Mesothelial cell of epicardium (in vitro differentiated cells): ENCODE data around the gene RRP15. TPM values are rescaled to one million over a fixed set of nuclear protein-coding genes. Genes with fewer than 3 reads are reported as not detected.
A peak's percentile ranks its signal among the peaks of the same experiment; 100 is the strongest.

ENCODE experiments used
- DNase-seq, 2 experiments: peaks; one replicate each; pipeline ENCODE4 v3.0.0; 2021; ENCODE audit warnings: low spot score in 2 of 2; ENCODE audit not compliant: unreplicated experiment in 2 of 2
- H3K27ac Mint-ChIP-seq: 2 replicates; pipeline ENCODE4 v1.8.0; 2021; ENCODE audit warnings: mixed read lengths
- H3K27me3 Mint-ChIP-seq: 2 replicates; pipeline ENCODE4 v1.8.0; 2021; ENCODE audit warnings: low read depth, mixed read lengths
- H3K36me3 Mint-ChIP-seq: 2 replicates; pipeline ENCODE4 v1.8.0; 2021; ENCODE audit warnings: mixed read lengths
- H3K4me1 Mint-ChIP-seq: 2 replicates; pipeline ENCODE4 v1.8.0; 2021; ENCODE audit warnings: mixed read lengths
- H3K4me3 Mint-ChIP-seq: 2 replicates; pipeline ENCODE4 v1.8.0; 2021; ENCODE audit warnings: mild to moderate bottlenecking, moderate library complexity, mixed read lengths
- H3K9me3 Mint-ChIP-seq: 2 replicates; pipeline ENCODE4 v1.8.0; 2021; ENCODE audit warnings: mixed read lengths
- total RNA-seq: library from RNA; stranded (reverse); gene quantifications from 3 replicates; pipeline ENCODE4 v1.2.1, GENCODE V29; 2021
- TF ChIP-seq, protein P1 (sequence below): fragments of 200-600 bp; sonication (generic); IDR thresholded peaks from one replicate; pipeline ENCODE4 v1.5.0; 2021; ENCODE audit warnings: antibody characterized with exemption; ENCODE audit not compliant: unreplicated experiment

RRP15 gene
- 27.2 to 27.6 TPM (median 27.5 TPM) in 3 replicates for total RNA-seq

GRCh38 chr1:218284917-218285635, at the start of gene RRP15:
Gene RRP15 (plus strand): TSS chr1:218285293. CDS start chr1:218285317, 24 bp downstream.
- peak within 1 kb of the TSS; percentile 98 for H3K4me3 Mint-ChIP-seq
- peaks cover 2% of the 10 kb centered on the region for H3K27me3 Mint-ChIP-seq
- TF ChIP-seq, protein P1, sequence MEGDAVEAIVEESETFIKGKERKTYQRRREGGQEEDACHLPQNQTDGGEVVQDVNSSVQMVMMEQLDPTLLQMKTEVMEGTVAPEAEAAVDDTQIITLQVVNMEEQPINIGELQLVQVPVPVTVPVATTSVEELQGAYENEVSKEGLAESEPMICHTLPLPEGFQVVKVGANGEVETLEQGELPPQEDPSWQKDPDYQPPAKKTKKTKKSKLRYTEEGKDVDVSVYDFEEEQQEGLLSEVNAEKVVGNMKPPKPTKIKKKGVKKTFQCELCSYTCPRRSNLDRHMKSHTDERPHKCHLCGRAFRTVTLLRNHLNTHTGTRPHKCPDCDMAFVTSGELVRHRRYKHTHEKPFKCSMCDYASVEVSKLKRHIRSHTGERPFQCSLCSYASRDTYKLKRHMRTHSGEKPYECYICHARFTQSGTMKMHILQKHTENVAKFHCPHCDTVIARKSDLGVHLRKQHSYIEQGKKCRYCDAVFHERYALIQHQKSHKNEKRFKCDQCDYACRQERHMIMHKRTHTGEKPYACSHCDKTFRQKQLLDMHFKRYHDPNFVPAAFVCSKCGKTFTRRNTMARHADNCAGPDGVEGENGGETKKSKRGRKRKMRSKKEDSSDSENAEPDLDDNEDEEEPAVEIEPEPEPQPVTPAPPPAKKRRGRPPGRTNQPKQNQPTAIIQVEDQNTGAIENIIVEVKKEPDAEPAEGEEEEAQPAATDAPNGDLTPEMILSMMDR: no peak
- peak; percentile 62 to 89 for DNase-seq
- peak within 1 kb of the TSS; percentile 97 for H3K27ac Mint-ChIP-seq
- H3K36me3 Mint-ChIP-seq: no peaks in the 10 kb centered on the region
- H3K9me3 Mint-ChIP-seq: peaks cover 2% of the 10 kb centered on the region
- peaks cover 19% of the 10 kb centered on the region for H3K4me1 Mint-ChIP-seq

DNA sequence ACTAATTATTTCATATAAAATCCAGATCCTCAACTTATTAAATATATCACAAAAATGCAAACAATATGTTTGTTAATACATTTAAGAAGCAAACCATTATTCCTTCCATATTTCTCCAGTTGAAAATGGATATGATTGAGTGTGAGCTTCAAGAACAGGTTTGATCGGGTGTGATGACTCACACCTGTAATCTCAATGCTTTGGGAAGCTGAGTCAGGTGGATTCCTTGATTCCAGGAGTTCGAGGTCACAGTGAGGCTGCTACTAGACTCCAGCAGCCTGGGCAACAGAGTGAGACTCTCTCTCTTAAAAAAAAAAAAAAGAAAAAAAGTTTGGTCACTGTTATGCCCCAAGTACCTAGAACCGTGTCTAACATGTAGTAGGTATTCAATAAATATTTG, 42.9 kb upstream of the RRP15 start:
- Mint-ChIP-seq H3K9me3 (peaks cover 6% of the 10 kb centered on the region), H3K27me3 (peaks cover 35% of the 10 kb centered on the region), H3K4me1 (no peaks in the 10 kb centered on the region), H3K27ac (no peak overlapping the region), H3K4me3 (no peak overlapping the region), H3K36me3 (no peaks in the 10 kb centered on the region)
- DNase-seq: no peak
- TF ChIP-seq, protein P1: no peak

DNA sequence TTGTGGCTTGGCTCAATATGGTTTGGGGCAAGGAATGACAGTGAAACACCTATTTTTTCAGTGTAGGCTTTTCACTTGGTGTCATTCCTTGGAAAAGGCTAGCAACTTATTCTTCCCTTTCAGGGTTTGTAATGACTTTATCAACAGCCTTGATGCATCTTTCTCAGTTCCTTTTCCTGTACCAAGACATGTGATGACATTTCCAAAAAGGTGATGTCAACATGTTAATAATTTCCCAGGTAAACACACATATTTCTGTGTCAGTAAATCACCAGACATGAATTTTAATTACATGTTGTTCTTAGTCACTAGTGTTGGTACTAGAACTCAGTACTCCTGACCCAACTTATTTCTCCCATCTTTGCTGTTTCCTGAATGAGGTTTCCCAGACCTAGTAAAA, 37.8 kb upstream of the RRP15 start:
- Mint-ChIP-seq H3K4me1 (peaks cover 2% of the 10 kb centered on the region), H3K9me3 (no peaks in the 10 kb centered on the region), H3K27ac (no peak overlapping the region), H3K36me3 (no peaks in the 10 kb centered on the region), H3K27me3 (peaks cover 60% of the 10 kb centered on the region), H3K4me3 (no peak overlapping the region)
- TF ChIP-seq, protein P1: no peak
- DNase-seq: no peak

DNA sequence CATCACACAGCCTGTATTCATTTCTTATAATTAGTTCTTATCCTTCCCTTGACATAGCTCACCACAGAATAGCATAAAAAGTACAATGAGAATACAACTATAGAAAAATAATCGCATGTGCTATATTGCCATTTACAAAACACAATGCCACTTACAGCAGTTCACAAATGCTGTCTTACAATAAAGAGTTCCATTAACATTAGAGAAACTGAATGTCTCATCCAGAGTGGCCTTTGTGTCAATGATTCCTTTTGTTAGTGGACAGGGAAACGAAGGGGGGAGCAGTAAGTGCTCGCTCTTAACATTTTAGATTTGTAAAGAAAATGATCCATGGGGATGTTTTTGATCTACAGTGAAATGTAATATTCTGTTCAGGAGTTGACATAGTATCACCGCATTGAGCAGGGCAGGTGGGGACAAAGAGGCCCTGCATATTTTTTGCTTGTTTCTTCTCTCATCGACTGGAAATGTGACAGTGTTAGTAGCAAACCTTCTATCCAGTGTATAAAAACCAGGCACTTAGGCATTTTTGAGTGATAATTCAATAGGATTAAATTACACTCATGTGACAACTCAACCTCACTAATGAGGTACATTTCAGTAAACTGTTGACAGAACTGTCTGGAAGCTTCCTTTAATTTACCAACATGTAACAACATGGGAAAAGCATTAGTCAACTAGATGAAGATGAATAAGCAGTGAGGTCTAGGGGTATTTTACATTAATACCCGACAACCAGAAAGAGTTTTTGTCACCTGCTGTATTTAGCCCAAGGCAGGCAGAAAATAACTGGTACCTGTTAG, 35.6 kb upstream of the RRP15 start:
- H3K9me3 Mint-ChIP-seq: no peaks in the 10 kb centered on the region
- H3K36me3 Mint-ChIP-seq: no peaks in the 10 kb centered on the region
- no peak for DNase-seq
- TF ChIP-seq, protein P1: no peak
- H3K4me1 Mint-ChIP-seq: peaks cover 4% of the 10 kb centered on the region
- H3K27ac Mint-ChIP-seq: no peak overlapping the region
- H3K4me3 Mint-ChIP-seq: no peak overlapping the region
- peaks cover 55% of the 10 kb centered on the region for H3K27me3 Mint-ChIP-seq

DNA sequence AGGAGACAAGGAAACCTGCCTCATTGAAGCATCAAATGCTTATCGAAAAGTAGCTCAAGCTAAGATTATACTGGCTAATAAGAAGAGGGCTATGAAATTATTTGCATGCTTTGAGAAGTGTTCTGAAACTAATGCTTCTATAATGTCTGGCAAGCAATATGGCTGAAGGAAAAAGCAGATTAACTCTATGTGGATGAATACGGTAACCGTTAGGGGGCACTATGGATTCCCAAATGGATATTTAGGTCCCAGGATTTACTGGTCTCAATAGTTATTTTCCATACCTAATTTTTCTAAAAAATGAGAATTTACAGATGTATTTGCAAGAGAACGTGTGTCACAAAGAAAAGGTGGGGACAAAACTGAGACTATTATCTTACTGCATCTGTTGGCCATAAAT, 34.6 kb upstream of the RRP15 start:
- Mint-ChIP-seq H3K36me3 (no peaks in the 10 kb centered on the region), H3K4me1 (peaks cover 9% of the 10 kb centered on the region), H3K4me3 (no peak overlapping the region), H3K9me3 (no peaks in the 10 kb centered on the region), H3K27ac (no peak overlapping the region), H3K27me3 (peaks cover 46% of the 10 kb centered on the region)
- DNase-seq: no peak
- TF ChIP-seq, protein P1: no peak
